ENCODE data around the gene TMEM270.
"Not testable (repeated sequence)": the region's sequence is repeated elsewhere in the genome, so short reads cannot be mapped to it uniquely, and the experiment has no call there.

- not testable (repeated sequence) for TF ChIP-seq CTCF, EZH2, EZH2phosphoT487 (IDR thresholded peaks at IDR 0.05)
These were observed 15.2 kb upstream of the TMEM270 start for GRCh38 chr7:73845701-73846195.

Measured in neural progenitor cell (in vitro differentiated cells).